Neural progenitor cell (in vitro differentiated cells): ENCODE data around the gene LPO. TPM values are rescaled to one million over a fixed set of nuclear protein-coding genes. Genes with fewer than 3 reads are reported as not detected.

Experiments
- DNase-seq: peaks from one replicate; pipeline ENCODE4 v3.0.0-alpha.2; 2016; ENCODE audit warnings: low spot score
- H2AFZ ChIP-seq: fragments of 200-600 bp; sonication (generic); replicated peaks from 2 replicates; pipeline ENCODE4 v1.6.1; 2016; ENCODE audit warnings: antibody characterized with exemption
- H3F3A ChIP-seq: fragments of 200-600 bp; sonication (generic); 2 replicates; pipeline ENCODE4 v1.6.1; 2016; ENCODE audit warnings: antibody characterized with exemption, low read depth
- H3K27ac ChIP-seq: fragments of 200-600 bp; sonication (generic); 2 replicates; pipeline ENCODE4 v1.5.1; 2016; ENCODE audit warnings: mild to moderate bottlenecking
- H3K27me3 ChIP-seq: fragments of 200-600 bp; sonication (generic); 2 replicates; pipeline ENCODE4 v1.6.1; 2016; ENCODE audit warnings: mild to moderate bottlenecking, moderate library complexity
- H3K36me3 ChIP-seq: fragments of 200-600 bp; sonication (generic); 2 replicates; pipeline ENCODE4 v1.5.1; 2016
- H3K4me1 ChIP-seq: fragments of 200-600 bp; sonication (generic); 2 replicates; pipeline ENCODE4 v1.6.1; 2016; ENCODE audit warnings: mixed run types
- H3K4me2 ChIP-seq: fragments of 200-600 bp; sonication (generic); 2 replicates; pipeline ENCODE4 v1.6.1; 2016
- H3K4me3 ChIP-seq: fragments of 200-600 bp; sonication (generic); 2 replicates; pipeline ENCODE4 v1.5.1; 2016
- H3K79me2 ChIP-seq: fragments of 200-600 bp; sonication (generic); 2 replicates; pipeline ENCODE4 v1.6.1; 2016; ENCODE audit warnings: low read depth
- H3K9ac ChIP-seq: fragments of 200-600 bp; sonication (generic); 2 replicates; pipeline ENCODE4 v1.6.1; 2016
- H3K9me3 ChIP-seq: fragments of 200-600 bp; sonication (generic); 2 replicates; pipeline ENCODE4 v1.5.1; 2016; ENCODE audit warnings: low read depth
- H4K20me1 ChIP-seq: fragments of 200-600 bp; sonication (generic); 2 replicates; pipeline ENCODE4 v1.6.1; 2016; ENCODE audit warnings: low read depth
- H3K27ac Mint-ChIP-seq: 3 replicates; pipeline ENCODE4 v1.8.0; 2021; ENCODE audit warnings: mixed read lengths
- H3K27me3 Mint-ChIP-seq: 2 replicates; pipeline ENCODE4 v1.8.0; 2022; ENCODE audit warnings: low read depth, mild to moderate bottlenecking, inconsistent platforms, moderate library complexity, mixed read lengths; ENCODE audit not compliant: insufficient read depth
- H3K36me3 Mint-ChIP-seq: 3 replicates; pipeline ENCODE4 v1.8.0; 2021; ENCODE audit warnings: mixed read lengths
- H3K4me1 Mint-ChIP-seq: 3 replicates; pipeline ENCODE4 v1.8.0; 2021; ENCODE audit warnings: mixed read lengths
- H3K4me3 Mint-ChIP-seq: 3 replicates; pipeline ENCODE4 v1.8.0; 2021; ENCODE audit warnings: mild to moderate bottlenecking, moderate library complexity, mixed read lengths
- H3K9me3 Mint-ChIP-seq: 3 replicates; pipeline ENCODE4 v1.8.0; 2020; ENCODE audit warnings: mixed read lengths
- CTCF ChIP-seq: fragments of 200-600 bp; sonication (generic); IDR thresholded peaks from 2 replicates; pipeline ENCODE4 v1.5.1; 2017; ENCODE audit warnings: antibody characterized with exemption, mild to moderate bottlenecking
- EZH2 ChIP-seq: fragments of 200-600 bp; sonication (generic); IDR thresholded peaks from 2 replicates; pipeline ENCODE4 v1.6.1; 2017; ENCODE audit warnings: antibody characterized with exemption, mild to moderate bottlenecking, moderate library complexity
- EZH2phosphoT487 ChIP-seq: fragments of 200-600 bp; sonication (generic); IDR thresholded peaks from 2 replicates; pipeline ENCODE4 v1.6.1; 2017; ENCODE audit warnings: antibody characterized with exemption
- total RNA-seq: library from RNA; depleted of rRNA; stranded (reverse); fragments of >200 nt; gene quantifications from 2 replicates; pipeline ENCODE4 v1.2.3, GENCODE V29; 2015; ENCODE audit warnings: low replicate concordance

LPO gene
- total RNA-seq, 1 donor from 2014 or later, result not detected

GRCh38 chr17:58302171-58302918 lies 64.0 kb downstream of the LPO start:
- no peak overlapping the region for H3K4me2 ChIP-seq
- H3F3A ChIP-seq, result no peaks in the 10 kb centered on the region
- H3K4me1 ChIP-seq, result no peaks in the 10 kb centered on the region
- no peaks in the 10 kb centered on the region for H3K27me3 ChIP-seq
- no peaks in the 10 kb centered on the region for H3K79me2 ChIP-seq
- Mint-ChIP-seq H3K27ac (no peak overlapping the region), H3K4me3 (no peak overlapping the region), H3K27me3 (peaks cover 5% of the 10 kb centered on the region), H3K9me3 (peaks cover 3% of the 10 kb centered on the region), H3K36me3 (no peaks in the 10 kb centered on the region), H3K4me1 (peaks cover 13% of the 10 kb centered on the region)
- H2AFZ ChIP-seq, result no peak overlapping the region
- no peaks in the 10 kb centered on the region for H3K9me3 ChIP-seq
- no peaks in the 10 kb centered on the region for H4K20me1 ChIP-seq
- H3K9ac ChIP-seq, result no peak overlapping the region
- no peak overlapping the region for H3K4me3 ChIP-seq
- no peak for DNase-seq
- H3K27ac ChIP-seq, result no peak overlapping the region
- H3K36me3 ChIP-seq, result no peaks in the 10 kb centered on the region
- TF ChIP-seq CTCF, result no peak
- TF ChIP-seq EZH2phosphoT487, result no peak
- TF ChIP-seq EZH2, result no peak

- H3K27ac Mint-ChIP-seq, result no peak overlapping the region
- Histone ChIP-seq H3K9ac (no peak overlapping the region), H3K36me3 (no peaks in the 10 kb centered on the region), H3K4me1 (no peaks in the 10 kb centered on the region), H4K20me1 (no peaks in the 10 kb centered on the region), H3K27me3 (no peaks in the 10 kb centered on the region), H3K9me3 (no peaks in the 10 kb centered on the region), H3K4me2 (no peak overlapping the region), H3K4me3 (no peak overlapping the region), H2AFZ (no peak overlapping the region), H3K27ac (no peak overlapping the region), H3K79me2 (no peaks in the 10 kb centered on the region), H3F3A (no peaks in the 10 kb centered on the region)
- H3K27me3 Mint-ChIP-seq, result peaks cover 7% of the 10 kb centered on the region
- TF ChIP-seq EZH2 (no peak), CTCF (no peak), EZH2phosphoT487 (no peak)
- H3K4me3 Mint-ChIP-seq, result no peak overlapping the region
- peaks cover 15% of the 10 kb centered on the region for H3K4me1 Mint-ChIP-seq
- DNase-seq, result no peak
- H3K36me3 Mint-ChIP-seq, result no peaks in the 10 kb centered on the region
- H3K9me3 Mint-ChIP-seq, result peaks cover 1% of the 10 kb centered on the region
Measured at GRCh38 chr17:58302919-58303585, 64.7 kb downstream of the LPO start.

- Mint-ChIP-seq H3K4me1 (peaks cover 18% of the 10 kb centered on the region), H3K4me3 (no peak overlapping the region), H3K27ac (no peak overlapping the region), H3K36me3 (no peaks in the 10 kb centered on the region), H3K27me3 (peaks cover 9% of the 10 kb centered on the region), H3K9me3 (no peaks in the 10 kb centered on the region)
- no peaks in the 10 kb centered on the region for H3K4me1 ChIP-seq
- no peak overlapping the region for H3K4me3 ChIP-seq
- H3K9ac ChIP-seq, result no peak overlapping the region
- peak; percentile 67 for DNase-seq
- H3K36me3 ChIP-seq, result no peaks in the 10 kb centered on the region
- no peaks in the 10 kb centered on the region for H3K27me3 ChIP-seq
- H3K4me2 ChIP-seq, result no peak overlapping the region
- no peaks in the 10 kb centered on the region for H3K79me2 ChIP-seq
- TF ChIP-seq CTCF (peak; percentile 73), EZH2 (no peak), EZH2phosphoT487 (no peak)
- no peak overlapping the region for H3K27ac ChIP-seq
- no peaks in the 10 kb centered on the region for H3F3A ChIP-seq
- H4K20me1 ChIP-seq, result no peaks in the 10 kb centered on the region
- no peaks in the 10 kb centered on the region for H3K9me3 ChIP-seq
- H2AFZ ChIP-seq, result peak overlapping the region; percentile 59
Measured at GRCh38 chr17:58303971-58304749, 65.8 kb downstream of the LPO start.
